Kidney capillary endothelial cell (primary cell): ENCODE data around the gene MED4.

ENCODE experiments used
- DNase-seq: peaks from one replicate; pipeline ENCODE4 v3.0.0-alpha.2; 2018; ENCODE audit warnings: low spot score

MED4 gene

DNA sequence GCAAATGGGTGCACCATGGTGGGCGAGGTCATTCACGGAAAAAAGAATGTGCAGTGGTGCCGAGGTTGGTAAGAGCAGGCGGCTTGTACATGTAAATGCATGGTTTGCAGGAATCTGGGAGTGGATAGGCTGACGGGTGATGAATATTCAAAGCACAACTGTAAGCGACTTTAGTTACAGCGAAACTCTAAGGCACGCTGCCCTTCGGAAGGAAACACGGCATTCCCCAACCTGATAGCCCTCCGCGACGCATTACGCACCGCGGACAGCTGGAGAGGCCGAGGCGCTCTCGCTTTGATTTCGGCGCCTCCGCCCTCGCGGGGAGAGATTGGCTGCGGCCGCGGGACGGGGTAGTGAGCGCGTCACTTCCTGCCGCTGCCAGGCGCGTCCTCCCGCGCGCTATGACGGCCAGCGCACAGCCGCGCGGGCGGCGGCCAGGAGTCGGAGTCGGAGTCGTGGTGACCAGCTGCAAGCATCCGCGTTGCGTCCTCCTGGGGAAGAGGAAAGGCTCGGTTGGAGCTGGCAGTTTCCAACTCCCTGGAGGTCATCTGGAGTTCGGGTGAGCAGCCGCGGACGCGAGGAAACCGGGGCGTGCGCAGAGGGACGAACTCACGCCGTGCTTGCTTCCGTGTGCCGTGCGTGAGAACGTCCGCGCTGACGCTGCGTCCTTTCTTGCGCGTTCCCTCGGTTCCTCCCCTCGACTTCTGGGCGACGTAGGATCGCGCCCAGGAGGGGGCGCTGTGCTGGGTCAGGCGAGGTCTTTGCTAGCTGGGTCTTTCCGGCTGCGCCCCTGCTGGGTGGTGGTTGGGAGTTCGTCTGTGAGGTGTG, 57.3 kb downstream of the MED4 start, which contains the start of gene NUDT15:
Gene NUDT15 (plus strand): TSS at position 381 of the 828 bp plus-strand sequence. CDS start 21 bp downstream, at position 402.
- peak; percentile 91 for DNase-seq

DNA sequence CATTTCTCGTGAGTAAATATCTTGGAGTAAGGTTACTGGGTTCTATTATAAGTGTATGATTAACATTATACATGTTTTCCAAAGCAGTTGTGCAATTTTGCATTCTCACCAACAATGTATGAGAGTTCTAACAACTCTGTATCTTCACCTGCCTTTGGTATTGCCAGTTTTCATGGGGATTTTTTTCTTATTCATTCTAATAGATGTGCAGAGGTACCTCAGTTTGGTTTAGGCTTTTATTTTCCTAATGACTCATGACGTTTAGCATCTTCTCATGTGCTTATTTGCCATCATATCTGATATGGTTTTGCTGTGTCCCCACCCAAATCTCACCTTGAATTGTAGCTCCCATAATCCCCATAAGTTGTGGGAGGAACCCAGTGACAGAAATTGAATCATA, 65.0 kb downstream of the MED4 start:
- no peak for DNase-seq

DNA sequence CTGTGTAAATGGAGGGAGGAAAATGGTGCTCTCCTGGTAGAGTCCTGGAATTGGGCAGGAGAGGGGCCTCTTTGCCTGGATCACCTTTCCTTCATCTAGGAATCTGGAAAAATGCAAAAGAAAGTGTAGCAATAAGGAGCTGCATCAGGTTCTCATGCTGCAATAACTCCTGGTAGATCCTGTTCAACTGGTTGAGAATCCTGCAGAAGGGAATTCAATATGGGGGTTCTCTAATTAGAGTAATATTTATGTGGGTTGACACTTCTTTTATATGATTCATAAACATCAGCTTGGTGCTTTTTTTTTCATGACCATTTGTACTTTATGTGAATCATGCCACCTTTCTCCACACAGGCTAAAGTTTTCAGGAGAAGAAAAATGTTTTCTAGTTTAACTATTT, 66.8 kb downstream of the MED4 start:
- DNase-seq = no peak
